Stimulated activated CD8-positive, alpha-beta memory T cell treated with anti-CD3 and anti-CD28 coated beads, Interleukin-4, amount 100 ng/mL, for 48 hours (primary cell): ENCODE results near the gene HDAC6.
"Not testable (repeated sequence)": the region's sequence is repeated elsewhere in the genome, so short reads cannot be mapped to it uniquely, and the experiment has no call there.

ENCODE experiments used
- DNase-seq: peaks from one replicate; pipeline ENCODE4 v3.0.0-alpha.2; 2020

The HDAC6 gene

DNA sequence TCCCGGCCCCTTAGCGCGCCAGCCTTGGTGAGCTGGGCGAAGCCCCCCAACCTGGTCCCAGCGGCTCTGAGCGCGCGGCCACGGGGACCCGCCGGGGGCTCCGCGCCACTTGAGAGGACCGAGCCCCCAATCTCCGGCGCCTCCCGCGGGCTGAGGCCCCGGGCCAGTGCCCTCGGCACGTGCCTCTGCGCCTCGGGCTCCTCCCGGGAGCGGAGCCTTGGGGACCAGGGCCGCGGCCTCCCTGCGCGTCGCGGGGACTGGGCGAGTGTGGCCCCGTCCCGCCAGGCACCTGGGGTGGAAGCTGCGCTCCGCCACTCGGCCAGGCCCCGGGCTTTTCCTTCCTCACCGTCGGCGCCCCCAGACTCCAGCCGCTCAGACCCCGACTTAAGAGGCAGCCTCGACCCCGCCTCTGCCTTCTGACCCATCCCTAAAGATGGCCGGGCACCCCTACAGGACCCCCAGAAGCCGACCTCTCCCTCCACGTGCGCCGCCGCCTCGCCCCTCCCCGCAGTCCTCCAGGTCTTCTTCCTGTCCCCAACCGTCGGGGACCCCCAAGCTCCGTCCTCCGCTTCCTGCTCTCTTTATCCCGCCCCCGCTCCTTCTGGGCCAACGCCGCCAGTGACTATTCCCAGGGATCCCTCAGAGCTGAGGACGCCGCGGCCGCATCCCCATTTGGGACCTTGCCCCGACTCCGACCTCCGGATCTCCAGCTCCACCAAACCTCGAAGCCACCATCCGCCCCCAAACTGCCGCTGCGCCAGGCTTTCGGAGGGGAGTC, 25.2 kb downstream of the HDAC6 start:
- DNase-seq: no peak

GRCh38 chrX:48827654-48827968, 25.7 kb downstream of the HDAC6 start:
- DNase-seq: no peak

GRCh38 chrX:48829016-48829735, 27.3 kb downstream of the HDAC6 start:
- no peak for DNase-seq

GRCh38 chrX:48831136-48831908, 29.5 kb downstream of the HDAC6 start:
- no peak for DNase-seq

DNA sequence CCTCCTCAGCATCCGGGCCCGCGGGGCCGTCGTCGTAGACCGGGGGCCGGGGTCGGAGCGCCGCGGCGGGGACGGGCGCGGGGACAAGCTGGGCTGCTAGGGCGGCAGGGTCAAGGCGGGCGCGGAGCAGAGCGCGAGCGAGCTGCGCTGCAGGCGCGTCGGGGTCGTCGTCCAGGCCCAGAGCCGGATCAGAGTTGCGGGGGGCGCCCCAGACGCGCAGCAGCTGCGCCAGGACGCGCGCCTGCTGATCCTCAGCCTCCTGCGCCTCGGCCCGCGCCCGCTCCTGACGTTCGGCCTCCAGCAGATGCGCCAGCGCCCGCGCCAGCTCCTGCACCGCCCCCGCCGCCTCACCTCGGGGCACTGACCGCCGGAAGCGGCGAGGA, 30.0 kb downstream of the HDAC6 start:
- DNase-seq: no peak

DNA sequence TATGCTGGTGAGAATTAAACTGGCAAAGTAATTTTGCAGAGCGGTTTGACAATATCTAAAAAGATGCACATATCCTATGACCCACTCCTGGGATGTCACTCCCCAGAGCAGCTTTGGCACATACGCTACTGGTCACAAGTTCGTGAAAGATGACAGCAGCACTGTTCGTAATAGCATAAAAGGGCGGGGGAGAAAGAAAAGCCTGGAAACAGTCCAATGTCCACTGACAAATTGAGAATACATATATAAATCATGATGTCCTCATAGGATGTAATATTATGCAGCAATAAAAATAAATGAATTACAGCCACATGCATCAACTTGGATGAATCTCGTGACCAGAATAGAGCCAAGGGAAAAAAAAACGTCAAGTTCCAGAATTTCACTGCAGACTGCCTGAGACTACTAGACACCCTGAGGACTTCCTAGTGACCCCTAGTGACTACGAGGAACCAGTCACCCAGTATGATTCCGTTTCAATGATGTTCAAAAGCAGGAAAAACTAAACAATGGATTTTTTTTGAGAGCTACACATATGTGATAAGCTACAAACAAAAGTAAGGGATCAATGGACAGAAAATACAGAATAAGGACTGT, 31.8 kb downstream of the HDAC6 start:
- no peak for DNase-seq

GRCh38 chrX:48834383-48834709, 32.5 kb downstream of the HDAC6 start:
- DNase-seq: no peak

DNA sequence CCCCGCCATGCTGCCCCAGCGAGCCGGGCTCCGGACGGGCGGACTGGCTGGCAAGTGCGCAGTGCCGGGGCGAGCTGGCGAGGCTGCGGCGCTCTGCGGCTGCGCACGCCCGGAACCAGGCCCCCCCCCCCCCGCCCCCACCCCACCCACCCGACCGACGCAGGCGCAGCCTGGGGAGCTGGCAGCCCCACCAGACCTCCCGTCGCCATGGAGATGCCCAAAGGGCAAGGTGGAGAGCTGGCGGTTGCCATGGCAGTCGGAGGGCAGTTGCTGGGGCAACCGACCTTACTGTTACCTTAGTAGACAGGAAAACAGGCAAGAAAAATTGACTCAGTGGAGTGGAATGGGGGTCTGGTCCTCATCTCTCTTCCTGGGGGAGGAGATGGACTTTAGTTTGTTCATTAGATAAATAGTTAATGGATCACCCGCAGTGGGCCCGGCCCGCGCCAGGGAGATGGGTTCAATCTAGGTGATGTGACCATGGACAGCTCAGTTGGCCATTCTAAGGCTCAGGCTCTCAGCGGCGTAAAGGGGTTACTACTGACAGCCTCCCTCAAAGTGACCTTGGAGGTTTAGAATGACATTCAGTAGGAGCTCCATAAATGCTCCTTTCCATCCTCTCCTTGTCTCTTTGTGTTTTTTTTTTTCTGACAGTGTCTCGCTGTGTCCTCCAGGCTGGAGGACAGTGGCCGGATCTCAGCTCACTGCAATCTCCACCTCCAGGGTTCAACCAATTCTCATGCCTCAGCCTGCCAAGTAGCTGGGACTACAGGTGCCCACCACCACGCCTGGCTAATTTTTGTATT, 33.9 kb downstream of the HDAC6 start, which contains the start of gene PCSK1N:
Gene PCSK1N, minus strand, starts transcription at position 87 of the 806 bp plus-strand sequence. Its CDS starts 78 bp downstream, at position 9.
- no peak for DNase-seq

DNA sequence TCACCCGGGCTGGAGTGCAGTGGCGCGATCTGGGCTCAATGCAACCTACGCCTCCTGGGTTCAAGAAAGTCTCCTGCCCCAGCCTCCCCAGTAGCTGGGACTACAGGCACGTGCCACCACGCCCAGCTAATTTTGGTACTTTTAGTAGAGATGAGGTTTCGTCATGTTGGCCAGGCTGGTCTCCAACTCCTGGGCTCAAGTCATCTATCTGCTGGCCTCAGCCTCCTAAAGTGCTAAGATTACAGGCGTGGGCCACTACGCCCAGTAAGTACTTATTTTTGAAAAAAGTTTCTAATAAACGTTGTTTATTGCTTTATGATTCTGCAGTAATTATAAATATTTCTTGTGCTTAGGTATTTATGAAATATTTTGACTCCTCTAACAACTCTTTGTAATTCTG, 37.8 kb downstream of the HDAC6 start:
- DNase-seq: no peak

DNA sequence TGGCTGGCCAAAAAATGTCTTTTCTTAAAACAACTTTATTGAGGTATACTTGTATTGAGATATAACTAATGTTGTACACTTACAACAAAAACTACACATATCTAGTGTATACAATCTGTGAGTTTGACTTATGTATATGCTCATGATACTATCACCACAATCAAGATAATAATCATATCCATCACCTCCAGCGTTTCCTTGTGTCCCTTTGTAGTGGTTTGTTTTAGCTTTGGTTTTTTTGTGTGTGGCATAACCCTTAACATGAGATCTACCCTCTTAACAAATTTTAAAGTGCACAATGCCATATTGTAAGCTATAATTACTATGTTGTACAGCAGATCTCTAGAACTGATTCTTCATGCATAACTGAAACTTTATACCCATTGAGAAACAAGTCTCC, 47.0 kb downstream of the HDAC6 start:
- no peak for DNase-seq

DNA sequence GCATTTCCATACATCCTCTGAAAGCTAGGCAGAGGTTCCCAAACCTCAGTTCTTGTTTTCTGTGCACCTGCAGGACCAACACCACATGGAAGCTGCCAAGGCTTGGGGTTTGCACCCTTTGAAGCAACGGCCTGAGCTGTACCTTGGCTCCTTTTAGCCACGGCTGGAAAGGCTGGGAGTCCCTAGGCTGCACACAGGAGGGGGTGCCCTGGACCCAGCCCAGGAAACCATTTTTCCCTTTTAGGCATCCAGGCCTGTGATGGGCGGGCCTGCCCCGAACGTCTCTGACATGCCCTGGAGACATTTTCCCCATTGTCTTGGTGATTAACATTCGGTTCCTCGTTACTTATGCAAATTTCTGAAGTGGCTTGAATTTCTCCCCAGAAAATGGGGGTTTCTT, 51.0 kb downstream of the HDAC6 start:
- no peak for DNase-seq

DNA sequence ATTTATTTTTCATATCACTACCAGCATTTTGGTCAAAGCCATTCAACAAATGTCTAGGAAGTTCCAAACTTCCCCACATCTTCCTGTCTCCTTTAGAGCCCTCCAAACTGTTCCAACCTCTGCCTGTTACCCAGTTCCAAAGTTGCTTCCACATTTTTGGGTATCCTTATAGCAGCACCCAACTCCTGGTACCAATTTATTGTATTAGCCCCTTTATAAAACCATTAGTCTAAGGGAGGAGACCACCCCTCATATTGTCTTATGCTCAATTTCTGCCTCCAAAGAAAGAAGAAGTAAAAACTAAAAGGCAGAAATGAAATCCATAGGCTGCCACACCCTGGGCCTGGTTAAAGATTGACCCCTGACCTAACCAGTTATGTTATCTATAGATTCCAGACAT, 51.6 kb downstream of the HDAC6 start:
- not testable (repeated sequence) for DNase-seq

DNA sequence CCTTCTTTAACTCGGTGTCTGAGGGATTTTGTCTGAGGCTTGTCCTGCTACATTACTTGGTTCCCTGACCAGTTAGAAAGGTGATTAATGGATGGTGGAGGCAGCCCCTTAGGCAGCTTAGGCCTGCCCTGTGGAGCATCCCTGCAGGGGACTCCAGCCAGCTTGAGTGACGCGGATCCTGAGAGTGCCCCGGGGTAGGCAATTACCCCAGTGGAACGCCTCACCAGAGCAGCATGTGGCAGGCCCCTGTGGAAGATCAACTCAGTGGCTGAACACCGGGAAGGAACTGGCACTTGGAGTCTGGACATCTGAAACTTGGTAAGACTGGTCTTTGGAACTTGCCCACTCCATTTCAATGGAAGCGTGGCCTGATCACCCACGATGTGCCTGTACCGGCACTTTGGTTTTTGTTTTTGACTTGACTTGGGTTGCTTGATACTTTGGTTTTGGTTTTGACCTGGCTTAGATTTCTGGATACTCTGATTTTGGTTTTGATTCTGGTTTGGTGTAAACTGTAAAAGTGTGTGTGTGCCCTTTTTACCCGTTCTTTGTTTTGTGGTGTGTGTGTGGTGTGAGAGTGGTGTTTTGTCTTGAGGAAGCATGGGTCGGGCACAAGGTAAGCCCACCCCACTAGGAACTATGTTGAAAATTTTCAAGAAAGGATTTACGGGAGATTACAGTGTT, 52.4 kb downstream of the HDAC6 start:
- not testable (repeated sequence) for DNase-seq

DNA sequence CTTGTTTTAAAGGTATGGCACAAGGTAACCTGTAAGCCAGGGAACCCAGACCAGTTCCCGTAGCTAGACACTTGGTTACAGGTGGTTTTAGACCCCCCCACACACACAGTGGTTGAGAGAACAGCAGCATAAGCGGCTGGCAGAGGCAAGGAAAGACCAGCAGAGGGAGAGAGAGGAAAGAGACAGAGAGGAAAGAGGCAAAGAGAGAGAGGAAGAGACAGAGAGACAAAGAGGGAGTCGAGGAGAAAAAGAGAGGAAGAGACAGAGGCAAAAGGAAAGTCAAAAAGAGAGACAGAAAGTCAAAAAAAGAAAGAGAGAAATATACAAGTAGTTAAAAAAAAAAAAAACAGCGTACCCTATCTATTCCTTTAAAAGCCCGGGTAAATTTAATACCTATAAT, 53.0 kb downstream of the HDAC6 start:
- no peak for DNase-seq

DNA sequence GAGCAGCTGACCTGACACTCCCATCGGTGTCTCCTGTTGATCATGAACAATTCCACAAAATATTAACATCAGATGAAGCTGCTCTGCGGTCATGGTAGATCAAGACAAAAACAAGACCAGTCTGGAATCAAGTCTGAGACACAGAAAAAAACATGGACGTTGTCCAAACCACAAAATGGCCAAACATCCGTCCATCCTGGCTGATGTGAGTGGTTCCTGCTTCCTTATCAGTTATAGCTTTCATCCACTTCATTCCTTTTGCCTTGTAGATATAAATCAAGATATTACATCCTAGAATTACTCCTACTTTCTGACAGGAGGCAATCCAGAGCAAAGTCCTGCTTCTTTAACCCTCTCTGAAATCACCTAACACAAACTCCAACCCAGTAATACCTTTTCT, 62.3 kb downstream of the HDAC6 start:
- no peak for DNase-seq

- DNase-seq: not testable (repeated sequence)
Observed at GRCh38 chrX:48872017-48872416, 70.2 kb downstream of the HDAC6 start.
